Measurements from ENCODE around the gene KIF23. TPM values are rescaled to one million over a fixed set of nuclear protein-coding genes. Genes with fewer than 3 reads are reported as not detected.

The KIF23 gene
- total RNA-seq, 4 donors from 2014 or later: 1.6 to 3.8 (median 1.7) TPM

DNA sequence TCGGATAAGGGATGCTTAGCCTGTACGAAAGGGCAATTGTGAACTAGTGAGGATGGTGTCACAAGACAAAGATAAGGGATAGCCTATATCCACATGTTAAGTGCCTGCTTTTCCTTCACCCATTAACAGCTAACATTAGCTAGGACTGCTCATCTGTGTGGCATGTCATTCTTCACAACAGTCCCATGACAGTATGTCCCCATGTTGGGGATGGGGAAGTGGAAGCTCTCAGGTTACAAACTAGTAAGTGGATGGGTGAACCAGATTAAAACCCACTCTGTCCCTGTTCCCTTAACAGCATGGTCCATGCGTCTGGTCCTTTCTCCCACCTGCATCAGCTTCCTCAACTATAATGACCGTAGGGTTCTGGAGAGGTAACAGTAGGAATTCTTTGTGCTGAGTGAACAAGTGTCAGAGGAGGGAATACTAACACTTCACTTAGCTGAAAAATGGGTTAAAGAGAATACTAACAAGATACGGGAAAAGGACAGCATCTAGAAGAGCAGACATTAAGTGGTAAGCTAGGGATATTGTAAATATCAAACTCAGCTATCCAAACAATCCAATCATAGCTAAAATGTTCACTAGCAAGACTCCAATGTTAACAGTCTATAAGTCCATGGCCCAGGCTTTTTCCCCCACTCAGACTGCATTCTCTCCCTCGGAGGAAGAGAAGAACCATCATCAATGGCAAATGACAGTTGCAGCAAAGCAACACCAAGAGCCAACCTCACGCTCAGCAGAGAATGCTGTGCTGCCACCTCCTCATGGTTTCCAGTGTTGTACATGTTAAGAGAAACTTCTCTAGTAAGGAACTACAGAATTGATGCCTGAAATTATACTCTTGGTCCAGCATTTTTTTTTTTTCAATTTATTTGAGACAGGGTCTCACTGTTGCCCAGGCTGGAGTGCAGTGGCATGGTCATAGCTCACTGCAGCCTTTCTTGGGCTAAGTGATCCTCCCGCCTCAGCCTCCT is 43.4 kb downstream of the KIF23 start:
- DNase-seq (ENCODE audit: low spot score): no peak
- TF ChIP-seq, protein P1, sequence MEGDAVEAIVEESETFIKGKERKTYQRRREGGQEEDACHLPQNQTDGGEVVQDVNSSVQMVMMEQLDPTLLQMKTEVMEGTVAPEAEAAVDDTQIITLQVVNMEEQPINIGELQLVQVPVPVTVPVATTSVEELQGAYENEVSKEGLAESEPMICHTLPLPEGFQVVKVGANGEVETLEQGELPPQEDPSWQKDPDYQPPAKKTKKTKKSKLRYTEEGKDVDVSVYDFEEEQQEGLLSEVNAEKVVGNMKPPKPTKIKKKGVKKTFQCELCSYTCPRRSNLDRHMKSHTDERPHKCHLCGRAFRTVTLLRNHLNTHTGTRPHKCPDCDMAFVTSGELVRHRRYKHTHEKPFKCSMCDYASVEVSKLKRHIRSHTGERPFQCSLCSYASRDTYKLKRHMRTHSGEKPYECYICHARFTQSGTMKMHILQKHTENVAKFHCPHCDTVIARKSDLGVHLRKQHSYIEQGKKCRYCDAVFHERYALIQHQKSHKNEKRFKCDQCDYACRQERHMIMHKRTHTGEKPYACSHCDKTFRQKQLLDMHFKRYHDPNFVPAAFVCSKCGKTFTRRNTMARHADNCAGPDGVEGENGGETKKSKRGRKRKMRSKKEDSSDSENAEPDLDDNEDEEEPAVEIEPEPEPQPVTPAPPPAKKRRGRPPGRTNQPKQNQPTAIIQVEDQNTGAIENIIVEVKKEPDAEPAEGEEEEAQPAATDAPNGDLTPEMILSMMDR (IDR thresholded peaks at IDR 0.05): no peak
- no peak for ATAC-seq (ENCODE audit: low FRiP score)

DNA sequence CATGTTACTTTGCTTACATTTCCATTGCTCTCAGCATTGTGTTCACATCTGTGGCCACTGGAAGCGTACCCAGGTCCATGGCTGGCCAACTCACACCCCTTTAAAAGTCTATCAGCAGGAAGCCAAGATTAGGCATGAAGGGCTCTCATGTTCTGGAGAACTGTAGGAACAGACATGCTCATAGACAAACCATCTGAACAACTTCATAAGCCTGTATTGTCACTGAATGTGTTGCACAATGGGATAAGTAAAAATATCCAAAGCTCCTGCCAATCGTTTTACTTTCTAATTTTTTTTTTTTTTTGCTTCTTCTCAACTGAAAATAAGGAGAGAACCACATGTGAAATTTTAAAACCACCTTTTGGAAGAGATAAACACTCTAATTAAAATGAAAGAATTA is 44.9 kb downstream of the KIF23 start:
- ATAC-seq (ENCODE audit: low FRiP score): no peak
- no peak for DNase-seq (ENCODE audit: low spot score)
- TF ChIP-seq, protein P1 (IDR thresholded peaks at IDR 0.05): no peak

DNA sequence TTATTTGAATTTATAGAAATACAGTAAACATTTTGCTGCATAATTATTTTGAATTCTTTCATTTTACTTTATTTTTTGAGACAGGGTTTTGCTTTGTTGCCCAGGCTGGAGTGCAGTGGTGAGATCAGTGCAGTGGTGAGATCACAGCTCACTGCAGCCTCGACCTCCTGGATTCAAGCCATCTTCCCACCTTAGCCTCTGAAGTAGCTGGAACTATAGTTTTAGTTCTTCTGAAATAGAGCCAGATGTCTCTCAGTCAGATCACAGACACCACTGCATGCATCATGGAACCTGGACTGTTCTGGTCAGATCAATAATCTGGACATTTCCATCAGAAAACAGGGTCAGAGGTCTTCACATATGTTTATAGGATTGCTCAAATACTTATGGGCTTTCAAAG is 46.3 kb downstream of the KIF23 start:
- ATAC-seq (ENCODE audit: low FRiP score) (no peak), DNase-seq (ENCODE audit: low spot score) (no peak)
- TF ChIP-seq, protein P1 (IDR thresholded peaks at IDR 0.05): no peak

DNA sequence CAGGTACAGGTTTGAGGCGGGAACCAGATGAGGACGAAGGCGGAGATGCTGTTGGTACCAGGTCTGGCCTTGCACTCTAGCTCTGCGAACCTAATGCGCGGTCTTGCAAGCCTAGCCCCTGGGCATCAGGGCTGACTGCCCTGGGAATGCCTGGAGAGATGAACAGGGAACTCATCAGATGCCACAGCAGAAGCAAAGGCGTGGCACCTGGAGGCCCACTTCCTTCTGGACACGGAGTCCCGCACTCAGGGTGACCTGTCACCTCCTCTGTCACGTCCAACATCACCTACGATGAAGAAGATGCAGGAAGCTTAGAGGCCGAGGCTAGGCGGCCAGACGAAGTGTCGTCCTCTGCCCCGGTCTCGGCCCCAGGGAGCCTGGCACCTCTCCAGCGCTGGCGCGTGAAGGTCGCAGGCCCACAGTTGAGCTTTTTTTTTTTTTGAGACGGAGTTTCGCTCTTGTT is 47.9 kb downstream of the KIF23 start:
- DNase-seq (ENCODE audit: low spot score): no peak
- ATAC-seq (ENCODE audit: low FRiP score): no peak
- TF ChIP-seq, protein P1 (IDR thresholded peaks at IDR 0.05): no peak

DNA sequence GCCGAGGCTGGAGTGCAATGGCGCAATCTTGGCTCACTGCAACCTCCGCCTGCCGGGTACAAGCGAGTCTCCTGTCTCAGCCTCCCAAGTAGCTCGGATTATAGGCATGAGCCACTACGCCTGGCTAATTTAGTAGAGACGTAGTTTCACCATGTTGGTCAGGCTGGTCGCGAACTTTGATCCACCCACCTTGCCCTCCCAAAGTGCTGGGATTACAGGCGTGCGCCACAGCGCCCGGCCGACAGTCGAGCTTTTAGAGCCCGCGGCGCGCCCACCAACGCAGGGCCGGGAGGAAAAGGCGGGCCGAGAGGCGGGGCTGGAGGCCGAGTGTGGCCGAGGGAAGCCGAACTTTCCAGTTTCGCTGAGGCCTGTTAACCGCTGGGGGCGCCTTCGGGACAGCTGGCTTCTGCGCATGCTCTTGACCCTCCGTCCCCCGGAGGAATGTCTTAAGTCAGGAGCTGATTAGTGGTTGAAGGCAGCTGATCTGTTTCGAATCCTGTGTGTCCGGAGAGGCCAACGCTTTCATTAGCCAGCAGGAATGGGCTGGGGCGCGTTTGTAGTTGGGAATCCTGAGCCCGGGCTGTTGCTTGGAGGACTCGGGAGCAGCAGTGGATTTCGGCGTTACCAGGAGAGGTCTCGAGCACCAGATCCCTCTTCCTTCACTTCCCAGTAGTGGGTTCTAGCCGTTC is 48.5 kb downstream of the KIF23 start:
- ATAC-seq (ENCODE audit: low FRiP score) (peak; percentile 96), DNase-seq (ENCODE audit: low spot score) (peak; percentile 80)
- TF ChIP-seq, protein P1 (IDR thresholded peaks at IDR 0.05): peak in 1 of 3 donors; percentile 71

DNA sequence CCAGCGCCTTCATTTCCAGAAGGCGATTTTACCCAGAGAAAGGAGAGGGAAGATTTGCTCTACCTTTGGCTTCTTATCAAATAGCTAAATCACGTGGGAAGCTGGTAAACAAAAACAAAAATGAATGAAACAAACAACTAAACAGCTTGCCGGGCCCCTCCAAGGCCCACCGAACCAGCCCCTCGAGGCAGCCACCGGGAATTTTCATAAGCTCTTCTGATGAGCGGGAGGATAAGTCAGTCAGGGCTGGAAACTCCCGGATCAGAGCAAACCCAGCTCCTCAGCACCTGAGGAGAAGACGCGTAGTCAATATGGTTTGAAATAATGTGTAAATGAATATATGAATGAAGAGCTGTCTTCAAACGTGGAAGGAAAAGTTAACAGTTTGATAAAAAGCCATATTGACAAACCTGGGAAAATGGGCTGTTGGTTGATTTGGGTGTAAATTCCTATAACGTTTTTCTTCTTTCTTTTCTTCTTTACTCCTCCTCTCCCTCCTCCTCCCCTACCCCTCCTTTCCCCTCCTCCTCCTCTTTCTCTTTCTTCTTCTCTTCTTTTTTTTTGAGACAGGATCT is 49.1 kb downstream of the KIF23 start:
- DNase-seq (ENCODE audit: low spot score) (no peak), ATAC-seq (ENCODE audit: low FRiP score) (no peak)
- TF ChIP-seq, protein P1 (IDR thresholded peaks at IDR 0.05): no peak
